H4 (cell line): ENCODE data around the gene DNAJA3. TPM values are rescaled to one million over a fixed set of nuclear protein-coding genes. Genes with fewer than 3 reads are reported as not detected.

Experiments
- DNase-seq: peaks from one replicate; pipeline ENCODE4 v3.0.0-alpha.2; 2015; ENCODE audit warnings: low spot score
- total RNA-seq: library from RNA; depleted of rRNA; stranded (reverse); fragments of >200 nt; shearing (Covaris generic); gene quantifications from 2 replicates; pipeline ENCODE4 v1.2.3, GENCODE V29; 2014

DNAJA3 gene
- total RNA-seq, 1 experiment from 2014 or later: 48.3 TPM

- DNase-seq: peak; percentile 91
These were observed 48.7 kb downstream of the DNAJA3 start, which contains the start of gene NMRAL1 for GRCh38 chr16:4474192-4474961. Gene NMRAL1, minus strand, starts transcription at chr16:4474625. Its CDS starts 493 bp downstream, at chr16:4474132.

DNA sequence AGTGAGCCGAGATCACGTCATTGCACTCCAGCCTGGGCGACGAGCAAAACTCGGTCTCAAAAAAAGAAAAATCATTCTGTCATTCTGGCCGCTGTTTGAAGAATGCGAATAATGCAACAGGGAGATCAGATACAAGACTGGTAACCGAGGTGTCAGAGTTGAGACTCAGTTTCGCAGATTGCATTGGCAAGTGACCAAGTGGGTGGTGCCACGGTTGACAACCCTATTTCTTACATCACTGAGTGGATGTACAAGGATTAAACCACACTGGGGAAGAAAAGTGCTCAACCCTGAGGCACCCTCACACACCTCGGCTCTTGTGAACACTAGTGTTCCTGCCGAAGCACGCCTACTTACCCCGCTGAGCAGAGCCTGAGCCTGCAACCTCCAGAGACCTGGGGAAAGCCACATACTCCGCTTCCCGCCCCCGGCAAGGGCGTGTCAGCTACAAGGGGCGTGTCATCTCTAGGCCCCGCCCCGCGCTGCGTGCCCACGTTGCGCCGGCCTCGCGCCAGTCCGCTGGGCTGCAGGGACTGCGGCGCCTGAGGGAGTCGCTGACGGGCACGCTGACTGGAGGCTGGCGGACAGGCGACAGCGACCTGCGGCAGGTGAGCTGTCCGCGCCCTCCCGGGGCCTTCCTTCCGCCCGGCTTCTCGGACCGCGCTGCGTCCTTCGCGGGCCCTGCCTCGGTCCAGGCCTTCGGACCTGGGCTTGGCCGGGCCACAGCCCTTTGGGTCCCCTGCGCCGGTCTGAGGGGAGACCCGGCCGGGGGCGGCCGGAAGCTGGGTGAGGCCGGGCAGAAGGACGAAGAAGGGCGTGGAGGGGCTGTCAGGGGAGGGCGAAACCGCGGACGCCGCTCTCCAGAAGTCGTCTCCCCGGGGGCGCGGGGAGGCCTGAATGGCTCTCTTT is 50.5 kb downstream of the DNAJA3 start, which contains the start of gene HMOX2:
Gene HMOX2 (plus strand): TSS at position 519 of the 909 bp plus-strand sequence. CDS start 29,127 bp downstream, outside the sequence.
- peak; percentile 90 for DNase-seq

DNA sequence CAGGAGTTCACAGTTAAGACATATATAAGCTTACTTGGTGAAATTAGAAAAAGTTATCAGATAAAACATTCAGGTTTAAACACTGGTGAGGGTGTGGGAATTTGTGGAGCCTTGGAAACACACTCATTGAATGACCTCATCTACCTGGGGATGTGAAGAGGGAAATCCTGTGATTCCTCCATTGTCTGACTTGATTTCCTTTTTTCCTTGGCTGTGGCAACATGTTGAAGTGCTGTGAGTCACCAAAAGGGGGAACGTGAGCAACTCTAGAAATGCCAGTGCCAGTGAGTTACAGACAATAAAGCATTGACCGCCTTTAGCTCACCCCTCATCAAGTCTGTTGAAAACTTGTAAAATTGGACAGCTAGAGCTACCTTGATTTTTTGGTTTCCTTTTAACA is 52.3 kb downstream of the DNAJA3 start:
- no peak for DNase-seq

GRCh38 chr16:4481526-4481925 is 55.9 kb downstream of the DNAJA3 start:
- DNase-seq: no peak

GRCh38 chr16:4481963-4482362 is 56.3 kb downstream of the DNAJA3 start:
- no peak for DNase-seq

GRCh38 chr16:4486126-4486893 is 60.6 kb downstream of the DNAJA3 start:
- DNase-seq: no peak

DNA sequence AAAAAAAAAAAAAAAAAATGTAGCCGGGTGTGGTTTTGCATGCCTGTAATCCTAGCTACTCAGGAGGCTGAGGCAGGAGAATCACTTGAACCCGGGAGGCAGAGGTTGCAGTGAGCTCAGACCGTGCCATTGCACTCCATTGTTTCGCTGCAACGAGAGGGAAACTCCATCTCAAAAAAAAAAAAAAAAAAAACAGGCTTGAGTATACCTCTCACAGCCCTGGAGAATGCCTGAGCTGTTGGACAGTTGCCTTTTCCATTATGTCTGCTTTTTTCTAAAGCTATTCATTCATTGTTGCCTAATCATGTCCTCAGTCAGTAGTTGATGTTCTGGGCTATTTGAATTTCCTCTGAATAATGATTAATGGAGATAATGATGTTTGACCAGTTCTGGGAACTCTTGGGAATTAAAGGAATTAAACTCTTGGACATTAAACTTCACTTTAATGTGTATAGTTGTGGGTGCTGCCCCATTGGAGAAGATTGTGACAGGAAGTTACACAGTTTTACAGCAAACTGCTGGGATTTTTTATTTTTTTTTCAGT is 62.4 kb downstream of the DNAJA3 start:
- DNase-seq: no peak

DNA sequence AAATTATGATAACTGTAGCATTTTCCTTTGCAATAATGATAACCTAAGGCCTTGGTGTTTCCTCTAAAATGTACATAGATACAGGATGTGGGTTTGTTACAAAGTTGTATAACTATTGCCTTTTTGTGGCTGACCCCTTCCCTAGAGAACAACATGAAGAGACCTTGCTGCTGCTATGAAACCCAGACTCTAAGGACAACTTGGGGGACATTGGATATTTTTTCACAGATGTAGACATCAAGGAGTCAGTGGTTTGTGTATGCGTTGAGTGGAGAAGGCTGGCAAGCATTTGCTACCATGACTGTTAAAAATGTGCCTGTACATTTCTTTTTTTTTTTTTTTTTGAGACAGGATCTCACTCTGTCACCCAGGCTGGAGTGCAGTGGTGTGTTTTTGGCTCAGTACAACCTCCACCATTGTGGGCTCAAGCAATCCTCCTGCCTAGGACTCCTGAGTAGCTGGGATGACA is 62.9 kb downstream of the DNAJA3 start:
- no peak for DNase-seq

DNA sequence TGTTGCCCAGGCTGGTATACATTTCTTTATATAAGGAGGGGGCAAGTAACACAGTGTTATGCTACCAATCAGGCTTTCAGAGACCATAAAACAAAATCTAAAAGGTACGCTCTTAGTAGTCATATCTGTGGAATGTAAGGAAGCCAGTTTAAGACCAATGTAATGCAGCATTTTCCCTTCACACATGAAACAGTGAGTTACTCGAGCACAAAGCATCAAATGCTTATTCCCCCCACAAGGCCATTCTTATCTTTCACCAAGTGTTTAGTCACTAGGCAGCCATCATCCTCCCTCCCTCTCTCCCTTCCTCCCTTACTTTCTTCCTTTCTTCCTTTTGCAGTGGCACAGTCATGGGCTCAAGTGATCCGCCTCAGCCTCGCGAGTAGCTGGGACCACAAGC is 63.4 kb downstream of the DNAJA3 start:
- no peak for DNase-seq

- DNase-seq: no peak
These were observed 66.2 kb downstream of the DNAJA3 start for GRCh38 chr16:4491898-4492297.

DNA sequence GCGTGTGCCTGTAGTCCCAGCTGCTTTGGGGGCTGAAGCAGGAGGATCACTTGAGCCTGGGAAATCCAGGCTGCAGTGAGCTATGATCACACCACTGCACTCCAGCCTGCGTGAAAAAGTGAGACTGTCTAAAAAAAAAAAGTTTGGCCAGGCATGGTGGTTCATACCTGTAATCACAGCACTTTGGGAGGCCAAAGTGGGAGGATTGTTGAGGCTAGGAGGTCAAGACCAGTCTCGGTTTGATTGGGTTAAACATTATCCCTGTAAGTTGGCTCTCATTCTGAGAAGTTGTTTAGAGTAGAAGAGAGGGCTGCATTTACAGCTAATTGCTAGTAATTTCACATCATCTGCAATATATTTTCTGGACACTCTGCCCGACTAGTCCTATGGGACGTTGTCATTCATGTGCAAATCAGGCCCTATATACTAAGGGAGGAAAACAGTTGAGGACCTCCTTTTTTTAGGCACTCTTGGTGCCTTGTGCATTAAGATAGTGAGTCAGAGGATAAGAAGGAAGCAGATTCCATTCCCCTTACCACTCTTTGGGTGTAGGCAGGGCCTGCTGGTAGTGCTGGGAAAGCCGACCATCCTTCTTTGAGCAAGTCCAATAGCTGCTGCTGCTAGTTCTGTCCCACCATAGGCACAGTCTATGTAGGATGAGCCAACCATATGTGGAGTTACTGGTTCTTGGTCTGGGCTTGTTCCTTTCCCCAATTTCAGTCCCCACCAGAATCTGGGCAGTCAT is 69.2 kb downstream of the DNAJA3 start:
- DNase-seq: peak; percentile 23

DNA sequence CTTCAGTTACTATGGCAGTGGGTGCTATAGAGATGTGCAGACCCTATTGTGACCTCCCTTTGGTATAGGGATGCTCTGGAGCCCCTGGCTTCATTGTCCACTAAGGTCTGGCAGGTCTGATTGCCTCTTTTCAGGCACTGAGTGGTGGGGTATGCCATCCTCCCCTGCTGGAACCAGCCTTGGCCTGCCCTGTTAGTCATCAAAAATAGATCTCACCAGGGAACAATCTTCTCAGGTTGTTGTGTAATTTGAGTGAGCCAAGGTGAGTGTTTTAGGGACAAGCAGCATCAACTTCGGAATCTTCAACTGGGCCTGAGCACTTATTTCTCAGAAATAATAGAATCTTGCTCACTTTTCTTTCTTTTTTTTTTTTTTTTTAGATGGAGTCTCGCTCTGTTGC is 70.1 kb downstream of the DNAJA3 start:
- no peak for DNase-seq

GRCh38 chr16:4496305-4496704 is 70.6 kb downstream of the DNAJA3 start:
- peak; percentile 37 for DNase-seq

DNA sequence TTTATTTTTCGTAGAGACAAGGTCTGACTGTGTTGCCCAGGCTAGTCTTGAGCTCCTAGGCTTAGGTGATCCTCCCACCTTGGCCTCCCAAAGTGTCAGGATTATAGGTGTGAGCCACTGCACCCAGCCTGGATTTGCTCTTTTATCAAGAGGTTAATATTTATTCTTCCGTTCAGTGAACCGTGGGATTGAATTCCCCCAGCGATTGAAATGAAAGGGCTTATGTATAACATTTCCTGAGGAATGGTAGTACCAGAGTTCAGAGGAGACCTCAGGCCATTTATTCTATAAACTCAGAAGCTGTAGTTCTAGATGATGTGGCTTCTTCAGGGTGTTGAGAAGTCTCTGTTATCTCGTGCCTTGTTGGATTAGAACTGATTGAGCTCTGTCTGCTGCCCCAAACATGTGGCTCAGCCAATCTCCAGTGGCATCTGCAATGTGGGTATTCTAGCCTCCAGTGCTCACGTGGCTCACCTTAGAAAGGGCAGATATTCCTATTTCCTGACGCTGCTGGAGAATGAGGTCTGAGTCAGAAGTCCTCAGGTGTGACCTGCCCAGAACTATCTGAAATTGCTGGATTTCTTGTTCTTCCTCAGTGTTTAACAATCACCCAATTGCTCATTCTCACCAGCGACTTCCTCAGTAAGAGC is 73.0 kb downstream of the DNAJA3 start:
- DNase-seq: no peak

DNA sequence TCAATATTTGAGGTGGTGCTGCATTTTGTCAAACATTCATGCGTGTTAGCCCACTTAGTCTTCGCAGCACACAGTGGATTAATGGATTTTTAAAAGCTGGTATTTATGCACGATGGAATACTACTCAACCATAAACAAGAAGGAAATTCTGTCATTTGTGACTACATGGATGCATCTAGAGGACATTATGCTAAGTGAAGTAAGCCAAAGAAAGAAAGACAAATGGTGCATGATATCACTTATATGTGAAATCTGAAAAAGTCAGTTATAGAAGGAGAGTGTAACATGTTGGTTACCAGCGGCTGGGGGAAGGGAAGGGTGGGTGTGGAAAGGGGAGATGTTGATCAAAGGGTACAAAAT is 73.5 kb downstream of the DNAJA3 start:
- no peak for DNase-seq

GRCh38 chr16:4500272-4500671 is 74.6 kb downstream of the DNAJA3 start:
- DNase-seq: no peak

GRCh38 chr16:4501071-4501478 is 75.4 kb downstream of the DNAJA3 start:
- DNase-seq: no peak

- no peak for DNase-seq
These were observed 79.9 kb downstream of the DNAJA3 start for GRCh38 chr16:4505356-4506147.
